ENCODE measurements around the gene DPEP2NB. TPM values are rescaled to one million over a fixed set of nuclear protein-coding genes. Genes with fewer than 3 reads are reported as not detected.
A peak's percentile ranks its signal among the peaks of the same experiment; 100 is the strongest.

Gene DPEP2NB
- total and polyA plus RNA-seq, 4 experiments from 2014 or later, result not detected

GRCh38 chr16:67966549-67967182 lies 49.0 kb downstream of the DPEP2NB start:
- Histone ChIP-seq H3K4me1 (ENCODE audit: insufficient read depth, low read length) (peaks cover 17% of the 10 kb centered on the region), H3K27me3 (ENCODE audit: insufficient read depth, low read length) (no peaks in the 10 kb centered on the region), H3K27ac (ENCODE audit: low read depth, low read length) (no peak overlapping the region), H3K4me3 (ENCODE audit: low read length in 2 of 2) (no peak overlapping the region), H3K9me3 (ENCODE audit: control insufficient read depth in 1 of 2, low read length in 2 of 2) (no peaks in the 10 kb centered on the region), H3K36me3 (ENCODE audit: insufficient read depth, low read length) (no peaks in the 10 kb centered on the region)
- POLR2A ChIA-PET (ENCODE audit: partially characterized antibody), result interaction anchor here (0.8 to 4.7 kb wide), 4 partner anchors 22 to 39 kb away, joined by 3 to 49 read pairs (median 4); partner anchors contain the start of gene PSMB10
- Mint-ChIP-seq H3K27ac (peak overlapping the region in 5 of 7 donors; percentile 68 to 94 (median 86)), H3K9me3 (no peaks in the 10 kb centered on the region), H3K27me3 (no peaks in the 10 kb centered on the region), H3K36me3 (peaks cover 8 to 9% of the 10 kb centered on the region in 2 donors), H3K4me1 (peaks cover 14 to 39% (median 20%) of the 10 kb centered on the region in 4 donors), H3K4me3 (peak overlapping the region in 6 of 8 donors; percentile 88 to 98 (median 96))
- CTCF ChIA-PET (ENCODE audit: partially characterized antibody), result interaction anchor here (0.7 to 2.2 kb wide), 3 partner anchors 25 to 263 kb away, joined by 3 to 6 read pairs (median 5); no protein-coding TSS in a partner anchor
- DNase-seq, result no peak
- intact Hi-C loops (cut with micrococcal nuclease), result no loop called here

GRCh38 chr16:67965668-67966548 lies 49.8 kb downstream of the DPEP2NB start:
- POLR2A ChIA-PET (ENCODE audit: partially characterized antibody), result interaction anchor here (0.8 to 4.7 kb wide), 4 partner anchors 23 to 40 kb away, joined by 3 to 49 read pairs (median 4); partner anchors contain the start of gene PSMB10
- Mint-ChIP-seq H3K36me3 (peaks cover 10% of the 10 kb centered on the region in 2 donors), H3K27me3 (no peaks in the 10 kb centered on the region), H3K9me3 (no peaks in the 10 kb centered on the region), H3K27ac (no peak overlapping the region), H3K4me3 (peak overlapping the region in 2 of 8 donors; percentile 42 to 97), H3K4me1 (peaks cover 14 to 39% (median 20%) of the 10 kb centered on the region in 4 donors)
- intact Hi-C loops (cut with micrococcal nuclease), result no loop called here
- peaks cover 17% of the 10 kb centered on the region for H3K4me1 ChIP-seq (ENCODE audit: insufficient read depth, low read length)
- H3K36me3 ChIP-seq (ENCODE audit: insufficient read depth, low read length), result peaks cover 6% of the 10 kb centered on the region
- no peak for DNase-seq
- H3K4me3 ChIP-seq (ENCODE audit: low read length in 2 of 2), result no peak overlapping the region
- no peak overlapping the region for H3K27ac ChIP-seq (ENCODE audit: low read depth, low read length)
- no peaks in the 10 kb centered on the region for H3K9me3 ChIP-seq (ENCODE audit: control insufficient read depth in 1 of 2, low read length in 2 of 2)
- CTCF ChIA-PET (ENCODE audit: partially characterized antibody), result interaction anchor here (0.9 to 2.2 kb wide), 4 partner anchors 24 to 83 kb away, joined by 3 to 6 read pairs (median 5); no protein-coding TSS in a partner anchor
- no peaks in the 10 kb centered on the region for H3K27me3 ChIP-seq (ENCODE audit: insufficient read depth, low read length)

- Mint-ChIP-seq H3K4me3 (peak overlapping the region in 1 of 8 donors; percentile 39), H3K27ac (peak overlapping the region in 2 of 7 donors; percentile 59 to 74), H3K36me3 (peaks cover 12% of the 10 kb centered on the region in 2 donors), H3K4me1 (peaks cover 12 to 36% (median 19%) of the 10 kb centered on the region in 4 donors), H3K9me3 (no peaks in the 10 kb centered on the region), H3K27me3 (no peaks in the 10 kb centered on the region)
- Histone ChIP-seq H3K9me3 (ENCODE audit: control insufficient read depth in 1 of 2, low read length in 2 of 2) (no peaks in the 10 kb centered on the region), H3K36me3 (ENCODE audit: insufficient read depth, low read length) (peaks cover 10% of the 10 kb centered on the region), H3K27ac (ENCODE audit: low read depth, low read length) (no peak overlapping the region), H3K4me3 (ENCODE audit: low read length in 2 of 2) (no peak overlapping the region), H3K27me3 (ENCODE audit: insufficient read depth, low read length) (no peaks in the 10 kb centered on the region), H3K4me1 (ENCODE audit: insufficient read depth, low read length) (peaks cover 17% of the 10 kb centered on the region)
- DNase-seq, result no peak
- ChIA-PET CTCF (ENCODE audit: partially characterized antibody) (interaction anchor here (1.0 to 1.7 kb wide), 2 partner anchors 22 to 100 kb away, joined by 3 to 4 read pairs; no protein-coding TSS in a partner anchor), POLR2A (ENCODE audit: partially characterized antibody) (no interaction called here)
- intact Hi-C loops (cut with micrococcal nuclease), result no loop called here
Observed at GRCh38 chr16:67964477-67965131, 51.1 kb downstream of the DPEP2NB start.

GRCh38 chr16:67963662-67964321 lies 51.9 kb downstream of the DPEP2NB start:
- intact Hi-C loops (cut with micrococcal nuclease), result no loop called here
- H3K27ac ChIP-seq (ENCODE audit: low read depth, low read length), result no peak overlapping the region
- Mint-ChIP-seq H3K27ac (no peak overlapping the region), H3K4me3 (no peak overlapping the region), H3K9me3 (no peaks in the 10 kb centered on the region), H3K4me1 (peaks cover 9 to 28% (median 15%) of the 10 kb centered on the region in 4 donors), H3K36me3 (peaks cover 9 to 14% of the 10 kb centered on the region in 2 donors), H3K27me3 (no peaks in the 10 kb centered on the region)
- no peaks in the 10 kb centered on the region for H3K9me3 ChIP-seq (ENCODE audit: control insufficient read depth in 1 of 2, low read length in 2 of 2)
- peaks cover 13% of the 10 kb centered on the region for H3K36me3 ChIP-seq (ENCODE audit: insufficient read depth, low read length)
- no peak for DNase-seq
- POLR2A ChIA-PET (ENCODE audit: partially characterized antibody), result interaction anchor here (1.0 kb wide), 1 partner anchor 23 kb away, joined by 4 read pairs; no protein-coding TSS in a partner anchor
- no peaks in the 10 kb centered on the region for H3K27me3 ChIP-seq (ENCODE audit: insufficient read depth, low read length)
- CTCF ChIA-PET (ENCODE audit: partially characterized antibody), result interaction anchor here (0.8 to 1.7 kb wide), 3 partner anchors 21 to 101 kb away, joined by 3 to 4 read pairs (median 3); no protein-coding TSS in a partner anchor
- peaks cover 17% of the 10 kb centered on the region for H3K4me1 ChIP-seq (ENCODE audit: insufficient read depth, low read length)
- H3K4me3 ChIP-seq (ENCODE audit: low read length in 2 of 2), result no peak overlapping the region

Other genes starting within 250 kb of the DPEP2NB start
- gene RANBP10, start 209.4 kb downstream of the DPEP2NB start, total RNA-seq, result 10 to 100 TPM; 25.6 to 27.8 TPM
- gene RANBP10, start 209.4 kb downstream of the DPEP2NB start, polyA plus RNA-seq, result 10 to 100 TPM in 1 of 2 donors, 1 to 10 TPM in 1; 7.1 to 14.7 TPM
- gene TSNAXIP1, start 209.0 kb downstream of the DPEP2NB start, total RNA-seq, result under 1 TPM; 0.44 to 0.64 TPM
- gene TSNAXIP1, start 209.0 kb downstream of the DPEP2NB start, polyA plus RNA-seq, result not detected
- gene THAP11, start 173.6 kb downstream of the DPEP2NB start, total RNA-seq, result 10 to 100 TPM; 56.8 to 58.4 TPM
- 100 to 1,000 TPM; 130 to 147 TPM for gene THAP11, start 173.6 kb downstream of the DPEP2NB start, polyA plus RNA-seq
- gene NUTF2, start 169.0 kb downstream of the DPEP2NB start, total RNA-seq, result 10 to 100 TPM; 41.2 to 45.9 TPM
- gene NUTF2, start 169.0 kb downstream of the DPEP2NB start, polyA plus RNA-seq, result 100 to 1,000 TPM; 127 to 128 TPM
- 100 to 1,000 TPM; 103 to 107 TPM for gene CENPT, start 168.2 kb downstream of the DPEP2NB start, total RNA-seq
- gene CENPT, start 168.2 kb downstream of the DPEP2NB start, polyA plus RNA-seq, result 10 to 100 TPM; 15.4 to 18.1 TPM
- 100 to 1,000 TPM; 141 to 144 TPM for gene EDC4, start 142.9 kb downstream of the DPEP2NB start, total RNA-seq
- 10 to 100 TPM; 18.5 to 37.3 TPM for gene EDC4, start 142.9 kb downstream of the DPEP2NB start, polyA plus RNA-seq
- 1 to 10 TPM; 5.9 to 7.0 TPM for gene NRN1L, start 131.0 kb downstream of the DPEP2NB start, total RNA-seq
- gene NRN1L, start 131.0 kb downstream of the DPEP2NB start, polyA plus RNA-seq, result under 1 TPM; 0.81 to 0.96 TPM
- gene PSKH1, start 122.7 kb downstream of the DPEP2NB start, total RNA-seq, result 10 to 100 TPM; 22.3 to 25.1 TPM
- 10 to 100 TPM; 19.4 to 25.3 TPM for gene PSKH1, start 122.7 kb downstream of the DPEP2NB start, polyA plus RNA-seq
- 1 to 10 TPM; 5.1 to 8.6 TPM for gene CTRL, start 84.0 kb downstream of the DPEP2NB start, total RNA-seq
- gene CTRL, start 84.0 kb downstream of the DPEP2NB start, polyA plus RNA-seq, result 1 to 10 TPM in 1 of 2 donors, under 1 TPM in 1; 0.41 to 1.8 TPM
- 100 to 1,000 TPM; 147 to 152 TPM for gene PSMB10, start 79.1 kb downstream of the DPEP2NB start, total RNA-seq
- gene PSMB10, start 79.1 kb downstream of the DPEP2NB start, polyA plus RNA-seq, result 100 to 1,000 TPM; 461 to 777 TPM
- 10 to 100 TPM; 18.2 to 20.3 TPM for gene LCAT, start 71.8 kb downstream of the DPEP2NB start, total RNA-seq
- 1 to 10 TPM in 1 of 2 donors, not detected in 1; 1.9 TPM for gene LCAT, start 71.8 kb downstream of the DPEP2NB start, polyA plus RNA-seq
- 10 to 100 TPM; 33.2 to 33.5 TPM for gene SLC12A4, start 47.3 kb downstream of the DPEP2NB start, total RNA-seq
- gene SLC12A4, start 47.3 kb downstream of the DPEP2NB start, polyA plus RNA-seq, result 1 to 10 TPM; 4.0 to 5.1 TPM
- gene DPEP3, start 35.4 kb downstream of the DPEP2NB start, total RNA-seq, result 1 to 10 TPM in 1 of 2 experiments, under 1 TPM in 1; 0.91 to 1.2 TPM
- not detected for gene DPEP3, start 35.4 kb downstream of the DPEP2NB start, polyA plus RNA-seq
- gene DPEP2, start 16.4 kb downstream of the DPEP2NB start, total RNA-seq, result 100 to 1,000 TPM; 106 to 119 TPM
- gene DPEP2, start 16.4 kb downstream of the DPEP2NB start, polyA plus RNA-seq, result 10 to 100 TPM; 46.9 to 58.8 TPM
- gene DDX28, start 7.3 kb upstream of the DPEP2NB start, total RNA-seq, result 10 to 100 TPM; 16.1 to 17.0 TPM
- gene DDX28, start 7.3 kb upstream of the DPEP2NB start, polyA plus RNA-seq, result 10 to 100 TPM; 36.0 to 55.8 TPM
- 10 to 100 TPM; 13.8 to 14.6 TPM for gene DUS2, start 7.4 kb upstream of the DPEP2NB start, total RNA-seq
- gene DUS2, start 7.4 kb upstream of the DPEP2NB start, polyA plus RNA-seq, result 10 to 100 TPM in 1 of 2 donors, 1 to 10 TPM in 1; 9.0 to 11.9 TPM
- 100 to 1,000 TPM; 127 to 134 TPM for gene NFATC3, start 69.5 kb upstream of the DPEP2NB start, total RNA-seq
- 10 to 100 TPM; 76.5 to 94.9 TPM for gene NFATC3, start 69.5 kb upstream of the DPEP2NB start, polyA plus RNA-seq
- gene ESRP2, start 220.2 kb upstream of the DPEP2NB start, total RNA-seq, result under 1 TPM; 0.14 to 0.26 TPM
- gene ESRP2, start 220.2 kb upstream of the DPEP2NB start, polyA plus RNA-seq, result under 1 TPM in 1 of 2 donors, not detected in 1; 0.64 TPM
- 10 to 100 TPM; 12.0 to 13.3 TPM for gene PLA2G15, start 229.5 kb upstream of the DPEP2NB start, total RNA-seq
- 10 to 100 TPM in 1 of 2 donors, 1 to 10 TPM in 1; 6.6 to 10.8 TPM for gene PLA2G15, start 229.5 kb upstream of the DPEP2NB start, polyA plus RNA-seq
- gene SLC7A6, start 248.6 kb upstream of the DPEP2NB start, total RNA-seq, result 100 to 1,000 TPM; 190 to 194 TPM
- 10 to 100 TPM; 14.4 to 21.1 TPM for gene SLC7A6, start 248.6 kb upstream of the DPEP2NB start, polyA plus RNA-seq